HFFc6 (cell line): ENCODE data around the gene HOMER3. TPM values are rescaled to one million over a fixed set of nuclear protein-coding genes. Genes with fewer than 3 reads are reported as not detected.
"Not testable (repeated sequence)": the region's sequence is repeated elsewhere in the genome, so short reads cannot be mapped to it uniquely, and the experiment has no call there.

Experiments
- DNase-seq: peaks from one replicate; pipeline ENCODE4 v3.0.0-alpha.2; 2018
- H3K27ac Mint-ChIP-seq: 2 replicates; pipeline ENCODE4 v1.8.0; 2020; ENCODE audit warnings: mild to moderate bottlenecking, mixed read lengths
- H3K27me3 Mint-ChIP-seq: 2 replicates; pipeline ENCODE4 v1.8.0; 2021; ENCODE audit warnings: mild to moderate bottlenecking, moderate library complexity, mixed read lengths; ENCODE audit not compliant: insufficient read depth
- H3K36me3 Mint-ChIP-seq: 2 replicates; pipeline ENCODE4 v1.8.0; 2021; ENCODE audit warnings: low read depth, mixed read lengths
- H3K4me1 Mint-ChIP-seq: 2 replicates; pipeline ENCODE4 v1.8.0; 2020; ENCODE audit warnings: low read depth, mixed read lengths
- H3K4me3 Mint-ChIP-seq: 2 replicates; pipeline ENCODE4 v1.8.0; 2020; ENCODE audit warnings: mild to moderate bottlenecking, moderate library complexity, mixed read lengths
- H3K9me3 Mint-ChIP-seq: 2 replicates; pipeline ENCODE4 v1.8.0; 2020; ENCODE audit warnings: mild to moderate bottlenecking, mixed read lengths
- total RNA-seq, 6 experiments: library from RNA; stranded (reverse); fragmentation: NEBNext Ultra II Directional; extraction: Animal tissue kit (Norgen Biotek cat#: 25700); gene quantifications; 2 replicates in 1 of 6; 3 replicates in 5 of 6; pipeline ENCODE4 v1.2.3, GENCODE V29; 2021
- TF ChIP-seq, protein P1 (sequence below): fragments of 200-600 bp; sonication (generic); IDR thresholded peaks from 2 replicates; pipeline ENCODE4 v1.5.0; 2021; ENCODE audit warnings: antibody characterized with exemption, mild to moderate bottlenecking

HOMER3 gene
- total RNA-seq, 6 experiments from 2014 or later: 68.1 to 89.1 (median 77.9) TPM

GRCh38 chr19:18905513-18906236 is 35.3 kb downstream of the HOMER3 start:
- TF ChIP-seq, protein P1, sequence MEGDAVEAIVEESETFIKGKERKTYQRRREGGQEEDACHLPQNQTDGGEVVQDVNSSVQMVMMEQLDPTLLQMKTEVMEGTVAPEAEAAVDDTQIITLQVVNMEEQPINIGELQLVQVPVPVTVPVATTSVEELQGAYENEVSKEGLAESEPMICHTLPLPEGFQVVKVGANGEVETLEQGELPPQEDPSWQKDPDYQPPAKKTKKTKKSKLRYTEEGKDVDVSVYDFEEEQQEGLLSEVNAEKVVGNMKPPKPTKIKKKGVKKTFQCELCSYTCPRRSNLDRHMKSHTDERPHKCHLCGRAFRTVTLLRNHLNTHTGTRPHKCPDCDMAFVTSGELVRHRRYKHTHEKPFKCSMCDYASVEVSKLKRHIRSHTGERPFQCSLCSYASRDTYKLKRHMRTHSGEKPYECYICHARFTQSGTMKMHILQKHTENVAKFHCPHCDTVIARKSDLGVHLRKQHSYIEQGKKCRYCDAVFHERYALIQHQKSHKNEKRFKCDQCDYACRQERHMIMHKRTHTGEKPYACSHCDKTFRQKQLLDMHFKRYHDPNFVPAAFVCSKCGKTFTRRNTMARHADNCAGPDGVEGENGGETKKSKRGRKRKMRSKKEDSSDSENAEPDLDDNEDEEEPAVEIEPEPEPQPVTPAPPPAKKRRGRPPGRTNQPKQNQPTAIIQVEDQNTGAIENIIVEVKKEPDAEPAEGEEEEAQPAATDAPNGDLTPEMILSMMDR: no peak
- Mint-ChIP-seq H3K4me1 (no peaks in the 10 kb centered on the region), H3K36me3 (no peaks in the 10 kb centered on the region; the same call in 1 of the 2 replicates), H3K27me3 (no peaks in the 10 kb centered on the region; the same call in none of the 2 replicates), H3K27ac (no peak overlapping the region), H3K4me3 (no peak overlapping the region), H3K9me3 (no peaks in the 10 kb centered on the region)
- DNase-seq: no peak

DNA sequence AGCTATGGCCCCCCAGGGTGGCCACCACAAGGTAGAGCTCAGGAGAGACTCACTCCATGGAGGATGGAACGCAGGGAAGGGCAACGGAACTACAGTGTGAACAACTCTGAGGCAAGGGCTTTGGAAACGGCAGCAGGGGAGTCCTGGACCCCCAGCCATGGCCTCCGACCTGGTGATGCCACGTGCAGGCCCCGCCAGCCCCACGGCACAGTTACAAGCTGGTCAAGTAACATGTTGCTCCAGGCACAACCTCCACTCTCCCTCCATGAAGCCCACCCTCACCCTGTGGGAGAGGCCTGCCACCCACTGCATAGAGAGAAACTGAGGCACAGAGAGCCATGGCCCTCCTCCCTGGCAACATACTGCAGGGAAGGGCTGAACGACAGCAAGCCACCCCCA is 36.0 kb downstream of the HOMER3 start:
- Mint-ChIP-seq H3K27me3 (no peaks in the 10 kb centered on the region; the same call in none of the 2 replicates), H3K36me3 (no peaks in the 10 kb centered on the region; the same call in 1 of the 2 replicates), H3K4me1 (no peaks in the 10 kb centered on the region), H3K9me3 (no peaks in the 10 kb centered on the region), H3K4me3 (no peak overlapping the region), H3K27ac (no peak overlapping the region)
- TF ChIP-seq, protein P1: no peak
- no peak for DNase-seq

- Mint-ChIP-seq H3K36me3 (no peaks in the 10 kb centered on the region; the same call in 1 of the 2 replicates), H3K4me3 (no peak overlapping the region), H3K27ac (no peak overlapping the region), H3K9me3 (no peaks in the 10 kb centered on the region), H3K27me3 (peaks cover under 1% of the 10 kb centered on the region), H3K4me1 (no peaks in the 10 kb centered on the region)
- DNase-seq: no peak
- TF ChIP-seq, protein P1: no peak
These were observed 36.5 kb downstream of the HOMER3 start for GRCh38 chr19:18904334-18905057.

DNA sequence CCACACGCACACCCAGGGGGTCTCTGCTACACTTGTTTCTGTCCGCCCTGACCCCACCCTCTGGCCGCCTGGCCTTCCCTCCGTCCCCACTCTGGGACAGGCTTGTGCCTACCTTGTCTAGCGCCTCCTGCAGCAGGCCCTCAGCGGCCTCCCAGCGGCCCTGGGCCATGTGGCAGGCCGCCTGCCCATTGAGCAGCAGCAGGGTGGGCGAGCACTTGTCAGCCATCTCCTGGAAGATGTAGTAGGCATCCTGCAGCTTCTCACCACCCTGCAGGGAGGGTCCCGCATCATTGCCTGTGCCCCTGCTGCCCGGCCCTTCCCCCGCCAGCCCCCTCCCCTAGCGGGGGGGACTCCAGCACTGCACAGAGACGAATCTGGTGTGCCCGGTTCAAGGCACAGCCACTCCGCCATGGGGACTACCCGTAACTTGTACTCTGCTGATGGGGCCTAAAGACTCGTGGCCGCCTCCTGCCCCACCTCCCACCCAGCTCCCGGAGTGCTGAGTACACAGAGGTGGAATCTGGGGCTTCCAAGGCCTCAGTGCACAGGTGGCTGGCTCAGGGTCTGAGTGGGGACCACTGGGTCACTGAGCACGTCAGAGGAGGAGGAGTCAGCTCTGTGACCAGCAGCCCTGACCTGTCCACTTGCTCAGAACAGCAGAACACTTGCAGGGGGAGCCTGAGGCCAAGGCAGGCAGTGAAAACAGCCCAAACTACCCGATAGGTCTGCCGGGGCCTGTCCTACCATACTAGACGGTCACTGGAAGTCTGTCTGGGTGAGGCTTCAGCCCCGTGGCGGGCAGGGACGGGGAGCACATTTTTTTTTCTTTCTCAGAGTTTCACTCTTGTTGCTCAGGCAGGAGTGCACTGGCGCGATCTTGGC is 37.6 kb downstream of the HOMER3 start:
- no peaks in the 10 kb centered on the region for H3K4me1 Mint-ChIP-seq
- H3K4me3 Mint-ChIP-seq: no peak overlapping the region
- no peak for DNase-seq
- peaks cover 1% of the 10 kb centered on the region for H3K27me3 Mint-ChIP-seq
- no peaks in the 10 kb centered on the region for H3K9me3 Mint-ChIP-seq
- TF ChIP-seq, protein P1: no peak
- no peaks in the 10 kb centered on the region; the same call in 1 of the 2 replicates for H3K36me3 Mint-ChIP-seq
- no peak overlapping the region for H3K27ac Mint-ChIP-seq

DNA sequence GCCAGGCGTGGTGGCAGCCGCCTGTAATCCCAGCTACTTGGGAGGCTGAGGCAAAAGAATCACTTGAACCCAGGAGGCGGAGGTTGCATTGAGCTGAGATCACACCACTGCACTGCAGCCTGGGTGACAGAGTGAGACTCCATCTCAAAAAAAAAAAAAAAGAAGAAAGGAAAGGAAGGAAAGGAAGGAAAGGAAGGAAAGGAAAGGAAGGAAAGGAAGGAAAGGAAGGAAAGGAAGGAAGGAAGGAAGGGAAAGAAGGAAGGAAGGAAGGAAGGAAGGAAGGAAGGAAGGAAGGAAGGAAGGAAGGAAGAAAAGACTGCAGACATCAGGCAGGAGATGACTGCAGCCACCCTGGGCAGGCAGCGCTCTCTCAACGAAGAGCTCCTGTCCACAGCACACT is 38.5 kb downstream of the HOMER3 start:
- H3K27me3 Mint-ChIP-seq, H3K27ac Mint-ChIP-seq, H3K4me1 Mint-ChIP-seq, H3K9me3 Mint-ChIP-seq, DNase-seq, H3K4me3 Mint-ChIP-seq, H3K36me3 Mint-ChIP-seq: not testable (repeated sequence)
